Thymus (tissue), 11 donors: ENCODE data around the gene DIAPH1. TPM values are rescaled to one million over a fixed set of nuclear protein-coding genes. Genes with fewer than 3 reads are reported as not detected.

Experiments used
- DNase-seq, 9 donors: peaks; one replicate each; pipeline ENCODE4 v3.0.0-alpha.2; 2013; ENCODE audit warnings: low spot score in 9 of 9, low read depth in 6 of 9, missing footprints in 1 of 9
- H3K27ac ChIP-seq, 2 donors: one replicate each; pipeline ENCODE4 v1.5.1; 2013; ENCODE audit warnings: control low read depth in 1 of 2, low read depth in 1 of 2, low read length in 1 of 2, mild to moderate bottlenecking in 1 of 2, moderate library complexity in 1 of 2
- H3K27me3 ChIP-seq, 2 donors: one replicate each; pipeline ENCODE4 v1.5.1; 2013; ENCODE audit warnings: low read length in 1 of 2; ENCODE audit not compliant: control insufficient read depth in 2 of 2, insufficient read depth in 1 of 2
- H3K36me3 ChIP-seq, 2 donors: one replicate each; pipeline ENCODE4 v1.5.1; 2013; ENCODE audit warnings: low read length in 1 of 2, mild to moderate bottlenecking in 1 of 2, moderate library complexity in 1 of 2; ENCODE audit not compliant: control insufficient read depth in 2 of 2, insufficient read depth in 2 of 2
- H3K4me1 ChIP-seq, 2 donors: one replicate each; pipeline ENCODE4 v1.5.1; 2013; ENCODE audit warnings: low read length in 2 of 2; ENCODE audit not compliant: control insufficient read depth in 2 of 2, insufficient read depth in 2 of 2
- H3K4me3 ChIP-seq, 2 donors: one replicate each; pipeline ENCODE4 v1.5.1; 2013; ENCODE audit warnings: low read length in 2 of 2, control low read depth in 1 of 2, mild to moderate bottlenecking in 1 of 2
- H3K9me3 ChIP-seq, 2 donors: one replicate each; pipeline ENCODE4 v1.5.1; 2013; ENCODE audit warnings: low read length in 1 of 2, mild to moderate bottlenecking in 1 of 2; ENCODE audit not compliant: control insufficient read depth in 2 of 2, insufficient read depth in 1 of 2
- WGBS: extraction: QIAGEN DNeasy Blood & Tissue Kit; methylation state at CpG from one replicate; pipeline ENCODE4 v1.1.7; 2013; 5-methylcytosine and 5-hydroxymethylcytosine counted together
- polyA plus RNA-seq: library from polyadenylated mRNA; stranded (reverse); fragments of 200-250 nt; gene quantifications from one replicate; pipeline ENCODE4 v1.2.3, GENCODE V29; 2013
- total RNA-seq: library from RNA; stranded (reverse); fragments of 120-200 nt; gene quantifications from one replicate; pipeline ENCODE4 v1.2.4, GENCODE V29; 2013
- donor health status: healthy.

DIAPH1 gene
- total and polyA plus RNA-seq, 2 donors: 28.0 to 80.0 TPM

- no peak for DNase-seq
- peak overlapping the region in 1 of 2 donors; percentile 39 for H3K27ac ChIP-seq
- 18% methylated on average over 4 of the region's 4 CpGs for WGBS
- H3K9me3 ChIP-seq: no peaks in the 10 kb centered on the region
- H3K27me3 ChIP-seq: peaks cover 0 to 3% of the 10 kb centered on the region in 2 donors
- H3K4me3 ChIP-seq: peak overlapping the region; percentile 72 to 81
- H3K36me3 ChIP-seq: peaks cover 21 to 36% of the 10 kb centered on the region in 2 donors
- H3K4me1 ChIP-seq: peaks cover 23 to 28% of the 10 kb centered on the region in 2 donors
These were observed 17.3 kb upstream of the DIAPH1 start for GRCh38 chr5:141636106-141636412.

GRCh38 chr5:141635646-141636045 is 16.8 kb upstream of the DIAPH1 start:
- H3K9me3 ChIP-seq: no peaks in the 10 kb centered on the region
- 89% methylated on average over 7 of the region's 7 CpGs for WGBS
- H3K4me3 ChIP-seq: peak overlapping the region; percentile 72 to 81
- H3K27me3 ChIP-seq: peaks cover 0 to 3% of the 10 kb centered on the region in 2 donors
- H3K36me3 ChIP-seq: peaks cover 19 to 40% of the 10 kb centered on the region in 2 donors
- no peak overlapping the region for H3K27ac ChIP-seq
- DNase-seq: no peak
- H3K4me1 ChIP-seq: peaks cover 23 to 28% of the 10 kb centered on the region in 2 donors

DNA sequence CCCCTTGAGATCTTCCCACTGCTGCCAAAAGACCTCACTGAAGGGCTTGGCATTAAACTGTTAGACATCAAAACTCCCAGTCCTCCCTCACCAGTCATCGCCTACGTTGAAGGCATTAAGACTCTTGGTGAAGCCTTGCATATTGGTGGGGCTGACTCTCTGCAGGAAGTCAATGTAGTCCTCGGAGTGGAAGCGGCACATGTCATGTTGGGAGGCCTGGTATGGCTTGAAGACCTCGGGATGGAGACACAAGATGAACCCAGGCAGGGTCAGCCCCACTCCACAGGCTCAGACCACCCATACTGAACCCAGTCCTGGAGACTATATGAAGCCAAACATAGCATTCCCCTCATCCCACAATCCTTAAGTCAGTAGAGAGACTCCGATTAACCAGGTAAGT is 15.9 kb upstream of the DIAPH1 start:
- no peak overlapping the region for H3K27ac ChIP-seq
- peaks cover 16 to 39% of the 10 kb centered on the region in 2 donors for H3K36me3 ChIP-seq
- DNase-seq: no peak
- peaks cover 0 to 3% of the 10 kb centered on the region in 2 donors for H3K27me3 ChIP-seq
- H3K9me3 ChIP-seq: no peaks in the 10 kb centered on the region
- WGBS: 98% methylated on average over 6 of the region's 6 CpGs
- H3K4me1 ChIP-seq: peaks cover 23 to 28% of the 10 kb centered on the region in 2 donors
- H3K4me3 ChIP-seq: no peak overlapping the region

GRCh38 chr5:141633871-141634561 is 15.2 kb upstream of the DIAPH1 start:
- no peak overlapping the region for H3K4me3 ChIP-seq
- no peak overlapping the region for H3K27ac ChIP-seq
- H3K36me3 ChIP-seq: peaks cover 17 to 40% of the 10 kb centered on the region in 2 donors
- H3K27me3 ChIP-seq: peaks cover 0 to 3% of the 10 kb centered on the region in 2 donors
- H3K9me3 ChIP-seq: no peaks in the 10 kb centered on the region
- DNase-seq: no peak
- peaks cover 23 to 28% of the 10 kb centered on the region in 2 donors for H3K4me1 ChIP-seq
- WGBS: 86% methylated on average over 5 of the region's 5 CpGs

DNA sequence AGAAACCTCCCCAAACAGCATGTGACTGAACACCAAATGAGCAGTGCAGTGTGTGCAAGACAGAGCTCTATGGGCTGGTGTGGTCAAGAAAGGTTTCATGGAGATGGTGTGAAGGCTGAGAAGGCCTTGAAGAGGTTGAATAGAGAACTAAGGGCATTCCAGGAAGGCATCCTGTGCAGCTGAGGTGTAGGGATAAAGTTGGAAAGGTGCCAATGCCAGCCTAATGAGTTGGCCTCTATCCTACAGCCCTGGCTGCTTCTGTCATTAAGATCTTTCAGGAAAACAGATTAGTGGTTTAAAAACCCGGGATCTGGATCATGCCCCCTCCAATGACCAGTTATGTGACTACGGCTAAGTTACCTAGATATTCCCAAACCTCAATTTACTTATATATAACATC is 13.8 kb upstream of the DIAPH1 start:
- Histone ChIP-seq H3K27ac (no peak overlapping the region), H3K9me3 (no peaks in the 10 kb centered on the region), H3K36me3 (peaks cover 28 to 47% of the 10 kb centered on the region in 2 donors), H3K4me1 (peaks cover 17 to 19% of the 10 kb centered on the region in 2 donors), H3K4me3 (no peak overlapping the region), H3K27me3 (peaks cover 0 to 2% of the 10 kb centered on the region in 2 donors)
- 99% methylated on average over 2 of the region's 2 CpGs for WGBS
- DNase-seq: no peak

- H3K27me3 ChIP-seq: no peaks in the 10 kb centered on the region
- 97% methylated on average over 5 of the region's 5 CpGs for WGBS
- H3K4me3 ChIP-seq: no peak overlapping the region
- H3K36me3 ChIP-seq: peaks cover 41 to 62% of the 10 kb centered on the region in 2 donors
- H3K4me1 ChIP-seq: peaks cover 10% of the 10 kb centered on the region in 2 donors
- H3K27ac ChIP-seq: no peak overlapping the region
- no peaks in the 10 kb centered on the region for H3K9me3 ChIP-seq
- DNase-seq: no peak
These were observed 11.9 kb upstream of the DIAPH1 start for GRCh38 chr5:141630570-141631140.

GRCh38 chr5:141628175-141628788 is 9.5 kb upstream of the DIAPH1 start:
- 98% methylated on average over 6 of the region's 6 CpGs for WGBS
- no peak for DNase-seq
- H3K9me3 ChIP-seq: no peaks in the 10 kb centered on the region

GRCh38 chr5:141623611-141624010 is 4.8 kb upstream of the DIAPH1 start:
- Histone ChIP-seq H3K36me3 (peaks cover 52 to 80% of the 10 kb centered on the region in 2 donors), H3K27me3 (no peaks in the 10 kb centered on the region), H3K4me1 (peaks cover 0 to 14% of the 10 kb centered on the region in 2 donors), H3K27ac (peak overlapping the region in 1 of 2 donors; percentile 2), H3K9me3 (no peaks in the 10 kb centered on the region), H3K4me3 (no peak overlapping the region)
- 95% methylated on average over 5 of the region's 5 CpGs for WGBS
- DNase-seq: no peak

More at GRCh38 chr5:141628175-141628788, 9.5 kb upstream of the DIAPH1 start:
- H3K4me3 ChIP-seq: no peak overlapping the region
- peaks cover 0 to 3% of the 10 kb centered on the region in 2 donors for H3K4me1 ChIP-seq
- H3K36me3 ChIP-seq: peaks cover 49 to 76% of the 10 kb centered on the region in 2 donors
- H3K27ac ChIP-seq: no peak overlapping the region
- no peaks in the 10 kb centered on the region for H3K27me3 ChIP-seq

DNA sequence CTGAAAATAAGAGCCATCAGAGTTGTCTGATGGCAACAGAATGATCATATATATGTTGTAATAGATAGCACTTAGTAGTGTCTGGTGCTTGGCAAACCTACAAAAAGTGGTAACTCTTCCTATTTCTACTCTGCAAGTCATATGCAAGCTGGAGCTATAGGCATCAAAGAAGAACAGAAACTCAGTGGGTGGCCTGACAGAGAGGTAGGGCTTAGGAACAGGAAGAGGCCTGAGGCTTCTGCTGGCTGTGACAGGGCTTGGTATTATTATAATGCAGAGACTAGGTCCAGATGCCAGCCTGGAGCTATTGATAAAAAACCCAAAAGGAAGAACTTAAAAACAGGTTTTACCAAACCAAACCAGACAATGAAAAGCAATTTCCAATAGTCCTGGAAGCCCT is 4.4 kb upstream of the DIAPH1 start:
- no peak overlapping the region for H3K4me3 ChIP-seq
- peaks cover 0 to 14% of the 10 kb centered on the region in 2 donors for H3K4me1 ChIP-seq
- peak in 1 of 9 donors; percentile 47 for DNase-seq
- H3K9me3 ChIP-seq: no peaks in the 10 kb centered on the region
- H3K27me3 ChIP-seq: no peaks in the 10 kb centered on the region
- H3K36me3 ChIP-seq: peaks cover 48 to 76% of the 10 kb centered on the region in 2 donors
- peak overlapping the region in 1 of 2 donors; percentile 2 for H3K27ac ChIP-seq
